Testis (tissue), 2 donors: ENCODE measurements around the gene AVPR2.

Source experiments
- POLR2A ChIP-seq: fragments of 450-650 bp; IDR thresholded peaks from one replicate; pipeline ENCODE4 v1.6.1; 2017; ENCODE audit warnings: antibody characterized with exemption, mild to moderate bottlenecking, moderate library complexity
- TF ChIP-seq, protein P1 (sequence below), 3 experiments: fragments of 450-650 bp in 2 of 3; fragments of 200-600 bp in 1 of 3; sonication (generic) in 1 of 3; IDR thresholded peaks; one replicate each; pipeline ENCODE4 v1.5.1; 2016 to 2019; ENCODE audit warnings: antibody characterized with exemption in 3 of 3, mild to moderate bottlenecking in 2 of 3, moderate library complexity in 1 of 3

DNA sequence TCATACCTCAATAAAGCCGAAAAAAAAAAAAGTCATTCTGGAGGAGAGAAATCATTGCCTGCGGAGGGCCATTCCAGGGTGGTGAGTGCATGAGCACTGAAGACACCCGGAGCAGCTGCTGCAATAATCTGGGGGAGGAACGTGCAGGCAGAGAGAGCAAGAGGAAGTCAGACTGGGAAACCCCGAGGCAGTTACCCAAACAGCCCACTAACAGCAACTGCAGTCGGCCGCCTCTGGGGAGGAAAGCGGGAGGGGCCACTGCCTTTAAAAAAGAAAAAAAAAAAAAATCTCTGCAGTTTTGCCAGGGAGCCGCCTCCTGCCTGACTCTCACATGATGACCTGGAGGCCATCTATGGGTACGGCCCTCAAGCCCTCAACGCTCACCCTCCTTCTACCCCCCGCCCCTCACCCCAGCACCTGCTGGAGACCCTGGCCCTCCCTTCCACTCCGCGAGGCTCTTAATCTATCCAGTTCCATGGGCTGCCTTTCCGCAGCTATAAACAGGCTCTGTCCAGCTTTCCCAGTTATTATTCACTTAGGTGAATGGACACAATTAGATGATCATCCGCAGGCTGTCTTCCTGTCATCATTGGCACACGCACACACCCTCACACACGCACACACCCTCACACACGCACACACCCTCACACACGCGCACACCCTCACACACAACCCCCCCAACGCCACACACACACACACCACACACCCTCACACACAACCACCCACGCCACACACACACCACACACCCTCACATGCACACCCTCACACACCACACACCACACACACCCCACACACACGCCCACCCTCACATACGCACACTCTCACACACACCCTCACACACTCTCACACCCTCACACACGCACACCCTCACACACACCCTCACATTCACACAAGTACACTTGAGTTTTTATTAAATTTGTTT is 3.4 kb upstream of the AVPR2 start:
- TF ChIP-seq, protein P1, sequence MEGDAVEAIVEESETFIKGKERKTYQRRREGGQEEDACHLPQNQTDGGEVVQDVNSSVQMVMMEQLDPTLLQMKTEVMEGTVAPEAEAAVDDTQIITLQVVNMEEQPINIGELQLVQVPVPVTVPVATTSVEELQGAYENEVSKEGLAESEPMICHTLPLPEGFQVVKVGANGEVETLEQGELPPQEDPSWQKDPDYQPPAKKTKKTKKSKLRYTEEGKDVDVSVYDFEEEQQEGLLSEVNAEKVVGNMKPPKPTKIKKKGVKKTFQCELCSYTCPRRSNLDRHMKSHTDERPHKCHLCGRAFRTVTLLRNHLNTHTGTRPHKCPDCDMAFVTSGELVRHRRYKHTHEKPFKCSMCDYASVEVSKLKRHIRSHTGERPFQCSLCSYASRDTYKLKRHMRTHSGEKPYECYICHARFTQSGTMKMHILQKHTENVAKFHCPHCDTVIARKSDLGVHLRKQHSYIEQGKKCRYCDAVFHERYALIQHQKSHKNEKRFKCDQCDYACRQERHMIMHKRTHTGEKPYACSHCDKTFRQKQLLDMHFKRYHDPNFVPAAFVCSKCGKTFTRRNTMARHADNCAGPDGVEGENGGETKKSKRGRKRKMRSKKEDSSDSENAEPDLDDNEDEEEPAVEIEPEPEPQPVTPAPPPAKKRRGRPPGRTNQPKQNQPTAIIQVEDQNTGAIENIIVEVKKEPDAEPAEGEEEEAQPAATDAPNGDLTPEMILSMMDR (IDR thresholded peaks at IDR 0.05): no peak
- no peak for TF ChIP-seq POLR2A
